Measurements from ENCODE around the gene ZCCHC14. TPM values are rescaled to one million over a fixed set of nuclear protein-coding genes. Genes with fewer than 3 reads are reported as not detected.

The ZCCHC14 gene
- total RNA-seq, 1 donor from 2014 or later = 50.4 TPM

GRCh38 chr16:87418644-87419043 lies 74.2 kb downstream of the ZCCHC14 start:
- Mint-ChIP-seq H3K9me3 (ENCODE audit: unreplicated experiment) (no peaks in the 10 kb centered on the region), H3K36me3 (ENCODE audit: low read depth, unreplicated experiment) (peaks cover 36% of the 10 kb centered on the region), H3K27ac (ENCODE audit: unreplicated experiment) (no peak overlapping the region), H3K4me3 (ENCODE audit: unreplicated experiment) (no peak overlapping the region), H3K27me3 (ENCODE audit: unreplicated experiment) (peaks cover 3% of the 10 kb centered on the region), H3K4me1 (ENCODE audit: unreplicated experiment) (no peaks in the 10 kb centered on the region)
- no peak for TF ChIP-seq CTCF (IDR thresholded peaks at IDR 0.05; ENCODE audit: unreplicated experiment)
- no peak for DNase-seq (ENCODE audit: low spot score)

- no peaks in the 10 kb centered on the region for H3K4me1 Mint-ChIP-seq (ENCODE audit: unreplicated experiment)
- no peak overlapping the region for H3K4me3 Mint-ChIP-seq (ENCODE audit: unreplicated experiment)
- no peak for DNase-seq (ENCODE audit: low spot score)
- no peak overlapping the region for H3K27ac Mint-ChIP-seq (ENCODE audit: unreplicated experiment)
- no peaks in the 10 kb centered on the region for H3K9me3 Mint-ChIP-seq (ENCODE audit: unreplicated experiment)
- peaks cover 38% of the 10 kb centered on the region for H3K36me3 Mint-ChIP-seq (ENCODE audit: low read depth, unreplicated experiment)
- peaks cover 3% of the 10 kb centered on the region for H3K27me3 Mint-ChIP-seq (ENCODE audit: unreplicated experiment)
- no peak for TF ChIP-seq CTCF (IDR thresholded peaks at IDR 0.05; ENCODE audit: unreplicated experiment)
Measured at GRCh38 chr16:87418216-87418615, 74.6 kb downstream of the ZCCHC14 start.

GRCh38 chr16:87417528-87417910 lies 75.3 kb downstream of the ZCCHC14 start:
- H3K27ac Mint-ChIP-seq (ENCODE audit: unreplicated experiment) = no peak overlapping the region
- peaks cover 3% of the 10 kb centered on the region for H3K27me3 Mint-ChIP-seq (ENCODE audit: unreplicated experiment)

GRCh38 chr16:87416826-87417527 lies 75.8 kb downstream of the ZCCHC14 start:
- H3K27ac Mint-ChIP-seq (ENCODE audit: unreplicated experiment) = no peak overlapping the region
- H3K36me3 Mint-ChIP-seq (ENCODE audit: low read depth, unreplicated experiment) = peaks cover 38% of the 10 kb centered on the region
- H3K9me3 Mint-ChIP-seq (ENCODE audit: unreplicated experiment) = no peaks in the 10 kb centered on the region
- TF ChIP-seq CTCF (IDR thresholded peaks at IDR 0.05; ENCODE audit: unreplicated experiment) = peak; percentile 51
- no peaks in the 10 kb centered on the region for H3K4me1 Mint-ChIP-seq (ENCODE audit: unreplicated experiment)
- DNase-seq (ENCODE audit: low spot score) = no peak
- H3K27me3 Mint-ChIP-seq (ENCODE audit: unreplicated experiment) = peaks cover 3% of the 10 kb centered on the region
- H3K4me3 Mint-ChIP-seq (ENCODE audit: unreplicated experiment) = no peak overlapping the region

More at GRCh38 chr16:87417528-87417910, 75.3 kb downstream of the ZCCHC14 start:
- TF ChIP-seq CTCF (IDR thresholded peaks at IDR 0.05; ENCODE audit: unreplicated experiment) = no peak
- Mint-ChIP-seq H3K36me3 (ENCODE audit: low read depth, unreplicated experiment) (peaks cover 36% of the 10 kb centered on the region), H3K4me3 (ENCODE audit: unreplicated experiment) (no peak overlapping the region), H3K9me3 (ENCODE audit: unreplicated experiment) (no peaks in the 10 kb centered on the region), H3K4me1 (ENCODE audit: unreplicated experiment) (no peaks in the 10 kb centered on the region)
- no peak for DNase-seq (ENCODE audit: low spot score)

- H3K36me3 Mint-ChIP-seq (ENCODE audit: low read depth, unreplicated experiment) = peaks cover 39% of the 10 kb centered on the region
Measured at GRCh38 chr16:87415441-87415840, 77.4 kb downstream of the ZCCHC14 start.

More at GRCh38 chr16:87415441-87415840, 77.4 kb downstream of the ZCCHC14 start:
- no peak for DNase-seq (ENCODE audit: low spot score)
- peaks cover 6% of the 10 kb centered on the region for H3K27me3 Mint-ChIP-seq (ENCODE audit: unreplicated experiment)
- H3K9me3 Mint-ChIP-seq (ENCODE audit: unreplicated experiment) = no peaks in the 10 kb centered on the region
- no peak for TF ChIP-seq CTCF (IDR thresholded peaks at IDR 0.05; ENCODE audit: unreplicated experiment)
- H3K4me3 Mint-ChIP-seq (ENCODE audit: unreplicated experiment) = no peak overlapping the region
- H3K4me1 Mint-ChIP-seq (ENCODE audit: unreplicated experiment) = no peaks in the 10 kb centered on the region
- H3K27ac Mint-ChIP-seq (ENCODE audit: unreplicated experiment) = no peak overlapping the region

Measured in endothelial cell (in vitro differentiated cells).